A549 (cell line): ENCODE measurements around the gene ANKZF1. TPM values are rescaled to one million over a fixed set of nuclear protein-coding genes. Genes with fewer than 3 reads are reported as not detected.

Experiments used
- ATAC-seq, 2 experiments: fragments of 200-7000 bp in 1 of 2; fragments of >200 bp in 1 of 2; cut with Nextera tagmentation in 1 of 2; cut with Tn5 transposase in 1 of 2; 3 replicates each; pipeline versions ENCODE4 v1.8.0 to v1.9.1; 2018 to 2020; ENCODE audit warnings: mild to moderate bottlenecking in 1 of 2, moderate library complexity in 1 of 2
- CTCF ChIA-PET: fragments of 300-600 bp; sonication (Branson Sonifier 250); formaldehyde crosslinking; extraction: SDS; loops from one replicate; lab custom pipeline; 2021; ENCODE audit warnings: antibody characterized with exemption, inconsistent platforms; lab: Yijun Ruan, JAX
- POLR2A ChIA-PET: fragments of 350-600 bp; formaldehyde crosslinking; extraction: SDS; loops from one replicate; lab custom pipeline; 2021; ENCODE audit warnings: antibody characterized with exemption, inconsistent platforms; lab: Yijun Ruan, JAX
- DNase-seq, 2 experiments: peaks; one replicate each; pipeline versions ENCODE4 v3.0.0 to v3.0.0-alpha.2; 2011 to 2016; ENCODE audit warnings: low read depth in 1 of 2, low spot score in 1 of 2
- FAIRE-seq: peaks from 2 replicates; lab custom pipeline; 2011; peaks lifted over from hg19 to GRCh38; lab: Jason Lieb, UNC
- H3K27ac ChIP-seq, 2 experiments: fragments of >200 bp; sonication (Bioruptor Twin); formaldehyde crosslinking; 3 replicates each; pipeline ENCODE4 v1.5.1; 2016 to 2017
- H3K4me1 ChIP-seq: fragments of >200 bp; sonication (Bioruptor Twin); formaldehyde crosslinking; 3 replicates; pipeline ENCODE4 v1.6.1; 2016
- H3K4me2 ChIP-seq: fragments of >200 bp; sonication (Bioruptor Twin); formaldehyde crosslinking; 3 replicates; pipeline ENCODE4 v1.6.1; 2016
- H3K4me3 ChIP-seq: fragments of >200 bp; sonication (Bioruptor Twin); formaldehyde crosslinking; 3 replicates; pipeline ENCODE4 v1.5.1; 2016
- H3K9me3 ChIP-seq: fragments of >200 bp; sonication (Bioruptor Twin); formaldehyde crosslinking; 3 replicates; pipeline ENCODE4 v1.6.1; 2016
- CEBPB ChIP-seq, 2 experiments: fragments of >200 bp in 1 of 2; sonication (Bioruptor Twin) in 1 of 2; formaldehyde crosslinking in 1 of 2; IDR thresholded peaks; 2 replicates each; pipeline ENCODE4 v1.6.1; 2012 to 2016
- CTCF ChIP-seq: fragments of >200 bp; sonication (Bioruptor Twin); formaldehyde crosslinking; IDR thresholded peaks from 3 replicates; pipeline ENCODE4 v1.5.1; 2016
- EHF ChIP-seq: fragments of 250-450 bp; sonication (Bioruptor Pico); IDR thresholded peaks from 2 replicates; pipeline ENCODE4 v1.5.0; 2020; ENCODE audit warnings: mild to moderate bottlenecking
- FOXS1 ChIP-seq: fragments of 250-450 bp; sonication (Bioruptor Pico); IDR thresholded peaks from 2 replicates; pipeline ENCODE4 v1.5.0; 2020; ENCODE audit warnings: mild to moderate bottlenecking, moderate library complexity
- GATA3 ChIP-seq: IDR thresholded peaks from 2 replicates; pipeline ENCODE4 v1.6.1; 2012; ENCODE audit warnings: borderline replicate concordance
- HOXB5 ChIP-seq: fragments of 250-450 bp; sonication (Bioruptor Pico); IDR thresholded peaks from 2 replicates; pipeline ENCODE4 v1.5.0; 2020; ENCODE audit warnings: mild to moderate bottlenecking, moderate library complexity
- JUNB ChIP-seq: fragments of >200 bp; sonication (Bioruptor Twin); formaldehyde crosslinking; IDR thresholded peaks from 2 replicates; pipeline ENCODE4 v1.6.1; 2016
- MAFK ChIP-seq: fragments of 450-650 bp; IDR thresholded peaks from 2 replicates; pipeline ENCODE4 v1.6.1; 2014; ENCODE audit not compliant: partially characterized antibody
- RARB ChIP-seq: fragments of 250-450 bp; sonication (Bioruptor Pico); IDR thresholded peaks from 2 replicates; pipeline ENCODE4 v1.8.0; 2021; ENCODE audit warnings: mild to moderate bottlenecking, moderate library complexity
- SMC3 ChIP-seq: fragments of >200 bp; sonication (Bioruptor Twin); formaldehyde crosslinking; IDR thresholded peaks from 3 replicates; pipeline ENCODE4 v1.6.1; 2018; ENCODE audit warnings: inconsistent platforms
- SREBF2 ChIP-seq: fragments of 450-650 bp; IDR thresholded peaks from 2 replicates; pipeline ENCODE4 v1.6.1; 2014; ENCODE audit warnings: mild to moderate bottlenecking, moderate library complexity
- TP53 ChIP-seq: fragments of 250-450 bp; sonication (Bioruptor Pico); IDR thresholded peaks from 2 replicates; pipeline ENCODE4 v1.5.0; 2021; ENCODE audit warnings: mild to moderate bottlenecking, moderate library complexity
- ZFP36 ChIP-seq: fragments of 450-650 bp; IDR thresholded peaks from 2 replicates; pipeline ENCODE4 v1.6.1; 2014; ENCODE audit warnings: borderline replicate concordance; ENCODE audit not compliant: partially characterized antibody
- WGBS: methylation state at CpG from one replicate; pipeline ENCODE4 v1.1.6; 2017; ENCODE audit errors: missing lambda C conversion rate; 5-methylcytosine and 5-hydroxymethylcytosine counted together
- polyA plus RNA-seq, 4 experiments: library from polyadenylated mRNA; depleted of rRNA in 3 of 4; stranded (reverse); fragments of >200 nt; fragmentation: RNase III in 1 of 4; extraction: RNeasy Plus Mini Kit Qiagen cat#74134 plus additional on column Dnase treatment in 1 of 4; gene quantifications; 2 replicates in 3 of 4; 3 replicates in 1 of 4; pipeline ENCODE4 v1.2.3, GENCODE V29; 2011 to 2017
- TF ChIP-seq, protein P1 (sequence below): IDR thresholded peaks from 2 replicates; pipeline ENCODE4 v1.6.1; 2012
- TF ChIP-seq, protein P2 (sequence below): fragments of 250-450 bp; sonication (Bioruptor Pico); IDR thresholded peaks from 2 replicates; pipeline ENCODE4 v1.5.0; 2020; ENCODE audit warnings: low read depth, mild to moderate bottlenecking, moderate library complexity
- TF ChIP-seq, protein P3 (sequence below): fragments of >200 bp; sonication (Bioruptor Twin); formaldehyde crosslinking; IDR thresholded peaks from 2 replicates; pipeline ENCODE4 v1.6.1; 2016

ANKZF1 gene
- polyA plus RNA-seq, 2 of the 4 experiments (the other 2 are of a cell fraction) = 23.2 to 30.3 TPM

GRCh38 chr2:219249203-219249980, 19.8 kb downstream of the ANKZF1 start (continued):
- TF ChIP-seq, protein P1, sequence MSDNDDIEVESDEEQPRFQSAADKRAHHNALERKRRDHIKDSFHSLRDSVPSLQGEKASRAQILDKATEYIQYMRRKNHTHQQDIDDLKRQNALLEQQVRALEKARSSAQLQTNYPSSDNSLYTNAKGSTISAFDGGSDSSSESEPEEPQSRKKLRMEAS = peak; percentile 49
- peak; percentile 35 for TF ChIP-seq MAFK
- TF ChIP-seq RARB (CRISPR knock-in tag) = peak; percentile 21; the same call in 1 of the 2 replicates
- TF ChIP-seq ZFP36 = no peak

- DNase-seq = no peak
- Histone ChIP-seq H3K4me1 (peaks cover 67% of the 10 kb centered on the region), H3K27ac (peak overlapping the region; percentile 90), H3K9me3 (no peaks in the 10 kb centered on the region), H3K4me2 (peak overlapping the region; percentile 96), H3K4me3 (peak overlapping the region; percentile 25; the same call in 2 of the 3 replicates)
- TF ChIP-seq MAFK = no peak
- 0 out of 2 replicates have a peak, but pooled peaks have one; percentile 11 for TF ChIP-seq GATA3
- ChIA-PET CTCF (interaction anchor here (0.7 to 12.6 kb wide), 6 partner anchors 8 to 79 kb away, joined by 3 to 241 read pairs (median 4); partner anchors contain the start of genes CNPPD1 and DNAJB2), POLR2A (interaction anchor here (1.2 to 3.1 kb wide), 7 partner anchors 20 to 45 kb away, joined by 5 to 34 read pairs (median 19); partner anchors contain the start of genes ABCB6, ANKZF1, ATG9A and DNAJB2)
- no peak for FAIRE-seq
- 64% methylated on average over 19 of the region's 22 CpGs for WGBS
- ATAC-seq = no peak
Observed at GRCh38 chr2:219250049-219250781, 20.6 kb downstream of the ANKZF1 start.

DNA sequence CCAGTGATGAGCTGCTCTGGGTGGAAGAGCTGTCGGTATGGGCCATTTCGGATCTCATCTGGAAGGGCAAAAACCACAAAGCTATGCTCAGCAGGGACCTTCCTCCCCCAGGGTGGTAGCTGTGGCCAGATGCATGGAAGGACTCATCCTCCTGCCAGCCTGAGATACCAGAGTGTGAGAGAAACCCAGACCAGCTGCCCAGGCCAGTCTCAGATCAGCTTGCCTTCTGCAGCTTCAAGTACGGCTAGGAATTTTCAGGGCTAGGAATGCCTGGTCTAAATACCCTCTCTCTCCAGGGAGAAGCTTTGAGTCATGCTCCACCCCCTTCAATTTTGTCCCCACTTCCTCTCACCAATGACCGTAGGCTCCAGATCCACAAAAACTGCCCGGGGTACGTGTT, 22.1 kb downstream of the ANKZF1 start:
- DNase-seq = no peak
- Histone ChIP-seq H3K9me3 (no peaks in the 10 kb centered on the region), H3K4me3 (peak overlapping the region; percentile 71), H3K27ac (peak overlapping the region; percentile 90; a peak in 5 of 6 replicates), H3K4me1 (peaks cover 61% of the 10 kb centered on the region), H3K4me2 (peak overlapping the region; percentile 96)
- POLR2A ChIA-PET = interaction anchor here (1.3 to 4.5 kb wide), 4 partner anchors 22 to 43 kb away, joined by 4 to 65 read pairs (median 14); partner anchors contain the start of genes ANKZF1, ATG9A and DNAJB2
- FAIRE-seq = no peak
- ATAC-seq = no peak
- 78% methylated on average over 6 of the region's 6 CpGs for WGBS
- CTCF ChIA-PET = interaction anchor here (0.6 to 12.6 kb wide), 6 partner anchors 22 to 81 kb away, joined by 3 to 241 read pairs (median 4); partner anchors contain the start of genes ANKZF1, ATG9A, CNPPD1 and DNAJB2
- TF ChIP-seq, protein P2, sequence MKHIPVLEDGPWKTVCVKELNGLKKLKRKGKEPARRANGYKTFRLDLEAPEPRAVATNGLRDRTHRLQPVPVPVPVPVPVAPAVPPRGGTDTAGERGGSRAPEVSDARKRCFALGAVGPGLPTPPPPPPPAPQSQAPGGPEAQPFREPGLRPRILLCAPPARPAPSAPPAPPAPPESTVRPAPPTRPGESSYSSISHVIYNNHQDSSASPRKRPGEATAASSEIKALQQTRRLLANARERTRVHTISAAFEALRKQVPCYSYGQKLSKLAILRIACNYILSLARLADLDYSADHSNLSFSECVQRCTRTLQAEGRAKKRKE = no peak
- TF ChIP-seq JUNB (no peak), HOXB5 (CRISPR knock-in tag) (no peak), FOXS1 (CRISPR knock-in tag) (no peak), EHF (no peak), CEBPB (IDR thresholded peaks at IDR 0.05) (no peak), MAFK (no peak), SREBF2 (no peak), TP53 (CRISPR knock-in tag) (no peak), CTCF (no peak), SMC3 (no peak)
- TF ChIP-seq, protein P3, sequence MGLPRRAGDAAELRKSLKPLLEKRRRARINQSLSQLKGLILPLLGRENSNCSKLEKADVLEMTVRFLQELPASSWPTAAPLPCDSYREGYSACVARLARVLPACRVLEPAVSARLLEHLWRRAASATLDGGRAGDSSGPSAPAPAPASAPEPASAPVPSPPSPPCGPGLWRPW = no peak
